GM19023 (cell line): ENCODE results near the gene RGS16.
A peak's percentile ranks its signal among the peaks of the same experiment; 100 is the strongest.
"Not testable (repeated sequence)": the region's sequence is repeated elsewhere in the genome, so short reads cannot be mapped to it uniquely, and the experiment has no call there.

Experiments
- ATAC-seq: cut with Tn5 transposase; IDR thresholded peaks from one replicate; pipeline ENCODE4 v1.9.1; 2021; ENCODE audit warnings: mild to moderate bottlenecking, moderate library complexity; ENCODE audit not compliant: unreplicated experiment

Gene RGS16, protein sequence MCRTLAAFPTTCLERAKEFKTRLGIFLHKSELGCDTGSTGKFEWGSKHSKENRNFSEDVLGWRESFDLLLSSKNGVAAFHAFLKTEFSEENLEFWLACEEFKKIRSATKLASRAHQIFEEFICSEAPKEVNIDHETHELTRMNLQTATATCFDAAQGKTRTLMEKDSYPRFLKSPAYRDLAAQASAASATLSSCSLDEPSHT

DNA sequence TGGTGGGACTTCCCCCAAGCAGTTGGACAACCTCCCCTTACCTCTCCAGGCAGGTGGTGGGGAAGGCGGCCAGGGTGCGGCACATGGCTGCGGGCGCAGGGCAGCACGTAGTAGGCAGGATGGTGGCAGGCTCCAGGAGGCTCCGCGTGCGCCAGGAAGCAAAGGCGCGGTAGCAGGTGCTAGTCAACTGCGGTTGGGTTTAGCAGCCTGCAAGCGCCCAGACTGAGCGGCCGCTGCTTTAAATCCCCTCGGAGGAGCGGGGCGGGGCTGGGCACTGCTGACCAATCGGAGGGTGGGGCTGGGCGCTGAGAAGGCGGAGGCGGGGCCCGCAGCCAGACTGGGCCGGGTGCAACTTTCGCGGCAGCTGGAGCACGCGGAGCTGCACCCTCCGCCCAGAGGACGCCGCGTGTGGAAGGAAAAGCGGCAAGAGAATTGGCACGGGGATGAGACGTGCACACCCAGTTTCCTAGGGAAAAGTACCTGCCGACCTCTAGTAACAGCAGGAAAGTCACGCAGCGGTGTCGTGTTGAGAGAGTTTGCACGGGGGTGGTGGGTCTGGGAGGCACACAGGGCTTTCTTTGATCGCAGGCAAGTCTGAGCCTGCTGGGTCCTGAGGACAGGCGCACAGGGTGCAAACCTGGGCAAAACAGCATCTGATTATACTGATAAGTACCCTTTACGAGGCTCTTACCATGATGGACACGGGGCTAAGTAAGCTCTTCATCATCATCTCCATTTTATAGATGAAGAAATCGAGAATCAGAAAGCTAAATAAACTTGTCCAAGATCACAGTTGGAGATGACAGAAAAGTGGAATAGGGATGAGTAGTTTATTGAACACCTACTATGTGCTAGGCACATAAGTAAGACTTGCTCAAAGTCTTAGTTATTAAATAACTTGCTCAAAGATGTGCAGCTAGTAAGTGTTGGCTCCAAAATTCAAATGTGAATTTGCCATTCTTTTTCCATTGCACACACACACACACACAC is at the start of gene RGS16:
RGS16 (minus strand) TSS at position 215 of the 990 bp plus-strand sequence; CDS start at position 85, 130 bp downstream.
- ATAC-seq, result peak; percentile 95

DNA sequence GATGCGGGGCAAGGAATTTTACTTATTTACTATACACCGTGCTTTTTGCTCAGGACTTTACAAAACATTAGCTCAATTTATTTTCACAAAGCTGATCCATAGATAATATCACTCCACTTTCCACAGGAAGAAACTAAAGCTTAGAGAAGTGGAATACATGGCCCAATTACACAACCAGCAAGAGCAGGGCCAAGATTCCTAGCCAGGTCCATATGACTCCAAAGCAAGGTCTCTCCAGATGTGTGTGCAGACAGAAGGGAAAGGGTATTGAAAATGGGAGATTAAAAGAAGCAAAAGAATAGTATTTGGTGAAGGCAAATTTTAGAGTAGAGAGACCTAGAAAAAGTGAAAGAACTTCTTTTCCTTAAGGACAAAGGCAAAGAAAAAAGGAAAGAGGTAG is 49.8 kb upstream of the RGS16 start:
- ATAC-seq, result no peak

DNA sequence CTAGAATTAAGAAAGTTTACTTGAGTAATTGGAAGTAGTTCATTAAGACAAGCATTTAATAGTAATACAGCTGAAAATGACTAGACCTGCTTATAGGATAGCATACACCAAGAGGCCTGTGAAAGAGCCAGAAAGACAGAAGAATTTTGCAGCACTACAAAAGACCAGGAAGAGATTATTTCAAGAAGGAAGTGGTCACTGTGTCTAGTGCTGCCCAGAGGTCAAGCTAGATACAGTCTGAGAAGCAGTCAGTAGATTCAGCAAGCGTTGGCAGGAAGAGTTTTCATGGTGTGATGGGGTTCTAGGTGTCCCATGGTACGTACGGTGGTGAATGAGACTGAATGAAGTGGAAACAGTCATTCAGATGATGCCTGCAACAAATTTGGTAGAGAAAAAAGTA is 48.7 kb upstream of the RGS16 start:
- no peak for ATAC-seq

DNA sequence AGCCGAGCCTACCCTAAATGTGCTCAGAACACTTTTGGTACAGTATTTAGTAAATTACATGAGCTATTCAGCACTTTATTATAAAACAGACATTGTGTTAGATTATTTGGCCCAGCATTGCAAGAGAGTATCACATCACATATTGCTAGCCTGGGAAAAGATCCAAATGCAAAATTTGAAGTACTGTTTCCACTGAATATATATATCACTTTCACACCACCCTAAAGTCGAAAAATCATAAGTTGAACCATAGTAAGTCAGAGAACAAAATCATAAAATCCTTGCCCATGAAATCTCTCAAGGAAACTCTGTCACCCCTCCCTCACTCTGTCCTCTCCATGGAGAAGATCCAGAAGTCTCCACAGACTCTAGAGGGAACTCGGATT is 47.1 kb upstream of the RGS16 start:
- ATAC-seq, result no peak

DNA sequence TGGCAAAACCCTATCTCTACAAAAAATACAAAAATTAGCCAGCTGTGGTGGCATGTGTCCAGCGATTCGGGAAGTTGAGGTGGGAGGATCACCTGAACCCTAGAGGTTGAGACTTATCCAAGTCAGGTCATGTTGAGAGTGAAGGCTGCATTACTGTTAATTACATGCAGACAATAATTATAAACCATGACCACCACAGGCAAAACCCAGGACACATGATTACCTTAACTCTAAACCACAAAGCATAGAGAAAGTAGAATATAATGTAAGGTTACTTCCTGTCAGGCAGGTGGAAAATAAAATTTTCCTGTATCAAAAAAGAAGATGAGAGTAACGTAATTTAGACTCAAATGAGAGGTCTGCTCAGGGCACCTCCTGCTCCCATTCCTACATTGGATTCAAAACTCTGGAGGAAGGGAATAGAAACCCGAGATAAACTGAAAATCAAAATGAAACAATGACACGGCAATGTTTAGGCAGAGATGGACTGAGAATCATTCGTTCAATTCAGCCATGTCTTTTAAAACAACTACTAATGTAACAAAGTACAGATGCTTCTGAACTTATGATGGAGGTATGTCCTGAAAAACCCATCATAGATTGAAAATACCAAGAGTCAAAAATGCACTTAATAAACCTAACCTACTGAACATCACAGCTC is 46.6 kb upstream of the RGS16 start:
- ATAC-seq, result no peak

DNA sequence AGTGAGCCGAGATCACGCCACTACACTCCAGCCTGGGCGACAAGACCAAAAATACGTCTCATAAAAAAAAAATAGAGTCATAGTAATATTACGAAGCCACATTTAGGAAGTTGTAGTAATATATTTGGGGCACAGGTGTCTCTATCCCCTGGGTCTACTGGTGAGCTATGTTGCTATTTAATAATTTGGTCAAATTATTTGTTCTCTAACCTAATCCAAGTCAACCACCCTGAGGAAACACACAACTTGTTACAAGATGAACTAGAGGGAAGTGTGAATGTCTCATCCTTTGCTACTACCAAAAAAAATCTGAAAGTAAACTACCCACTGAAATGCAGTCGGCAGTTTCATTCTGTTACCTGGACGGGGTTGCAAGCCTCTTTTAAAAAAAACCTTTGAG is 44.9 kb upstream of the RGS16 start:
- no peak for ATAC-seq

DNA sequence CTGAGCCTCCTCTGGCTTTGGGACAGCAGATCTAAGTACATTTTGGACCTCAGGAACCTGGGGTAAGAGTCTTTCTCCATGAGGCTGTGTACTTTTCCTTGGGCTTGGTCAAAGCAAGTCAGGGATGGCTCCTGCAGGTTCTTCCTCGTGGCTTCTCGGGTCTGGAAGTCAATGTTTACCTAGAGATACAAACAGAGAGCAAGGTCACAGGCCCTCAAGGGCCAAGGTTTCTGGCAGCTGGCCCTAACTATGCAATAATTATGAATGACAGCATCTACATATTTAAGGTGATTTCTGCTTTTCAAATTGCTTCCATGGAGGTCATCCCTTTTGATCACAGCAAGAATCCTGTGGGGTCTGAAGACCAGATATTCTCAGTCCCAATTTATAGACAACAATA is 42.5 kb upstream of the RGS16 start:
- ATAC-seq, result no peak

DNA sequence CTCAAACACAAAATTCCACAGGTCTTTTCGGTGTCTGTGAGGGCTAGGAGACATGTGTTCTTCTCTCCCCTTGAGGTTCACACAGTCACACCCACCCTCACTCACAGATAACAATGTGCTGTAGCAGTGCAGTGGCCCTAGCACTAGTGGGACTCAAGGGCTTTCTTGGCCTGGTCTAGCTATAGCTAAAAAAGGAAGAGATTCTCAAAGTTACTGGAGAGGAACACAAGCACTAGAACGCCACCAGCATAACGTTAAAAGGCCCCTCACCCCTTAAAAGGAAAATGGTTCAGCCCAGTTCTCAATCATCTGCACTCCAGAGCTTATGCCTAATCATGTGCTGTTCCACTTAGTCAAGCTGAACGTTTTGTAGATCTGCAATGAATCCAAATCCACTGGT is 40.7 kb upstream of the RGS16 start:
- ATAC-seq, result no peak

DNA sequence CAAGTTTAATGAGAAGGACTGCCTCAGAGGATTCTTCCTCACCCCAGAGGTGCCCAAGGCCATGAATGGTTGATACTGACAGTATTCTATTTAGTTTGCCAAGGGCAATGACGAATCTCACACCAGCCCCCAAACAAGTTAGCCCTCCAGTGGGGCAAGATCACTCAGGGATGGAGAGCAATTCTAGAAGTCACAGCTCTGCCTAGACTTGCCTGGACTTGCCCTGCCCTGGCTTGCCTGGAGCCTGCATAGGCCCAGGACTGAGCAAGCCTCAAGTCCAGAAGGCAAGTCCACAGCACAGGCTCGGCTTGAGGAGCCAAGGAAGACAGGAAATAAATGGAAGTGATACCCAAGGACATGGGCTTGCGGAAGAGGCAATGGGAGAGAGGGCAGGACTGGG is 39.5 kb upstream of the RGS16 start:
- ATAC-seq, result no peak

DNA sequence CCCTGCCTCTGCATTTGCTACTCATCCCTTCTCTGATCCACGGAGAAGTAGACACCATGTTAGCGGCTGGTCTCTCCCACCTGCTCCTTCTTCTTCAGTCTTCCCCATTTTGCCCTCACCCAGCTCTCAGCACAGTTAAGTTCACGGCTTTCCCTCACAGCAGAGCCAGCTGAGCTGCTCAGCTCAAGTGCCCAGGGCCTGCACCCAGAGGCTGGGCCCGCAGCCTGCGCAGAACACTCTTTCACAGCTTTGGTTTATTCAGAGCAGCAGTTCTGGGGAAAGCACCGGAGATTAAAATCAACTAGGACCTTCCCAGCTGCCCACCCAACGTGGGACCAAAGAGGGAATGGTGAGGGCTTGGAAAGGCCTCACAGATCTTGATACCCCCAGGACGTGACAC is 38.3 kb upstream of the RGS16 start:
- ATAC-seq, result no peak

DNA sequence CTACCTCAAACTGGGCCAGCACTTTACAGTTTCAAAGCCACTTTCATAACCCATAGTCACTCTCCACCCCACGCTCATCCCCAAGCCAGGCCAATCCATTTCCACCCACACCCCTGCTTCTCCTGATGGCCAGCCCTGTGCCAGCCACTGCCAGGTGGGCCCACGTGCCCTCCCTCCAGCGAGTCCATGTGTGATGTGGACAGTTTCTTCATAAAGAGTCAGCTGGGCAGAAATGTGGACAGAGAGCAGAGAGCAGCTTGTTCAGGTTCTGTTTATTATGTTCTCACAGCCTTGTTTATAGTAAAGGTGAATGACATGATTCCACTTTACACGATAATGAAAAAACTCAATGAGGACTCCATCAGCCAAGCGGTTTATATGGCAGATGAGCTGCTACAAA is 37.4 kb upstream of the RGS16 start:
- no peak for ATAC-seq

DNA sequence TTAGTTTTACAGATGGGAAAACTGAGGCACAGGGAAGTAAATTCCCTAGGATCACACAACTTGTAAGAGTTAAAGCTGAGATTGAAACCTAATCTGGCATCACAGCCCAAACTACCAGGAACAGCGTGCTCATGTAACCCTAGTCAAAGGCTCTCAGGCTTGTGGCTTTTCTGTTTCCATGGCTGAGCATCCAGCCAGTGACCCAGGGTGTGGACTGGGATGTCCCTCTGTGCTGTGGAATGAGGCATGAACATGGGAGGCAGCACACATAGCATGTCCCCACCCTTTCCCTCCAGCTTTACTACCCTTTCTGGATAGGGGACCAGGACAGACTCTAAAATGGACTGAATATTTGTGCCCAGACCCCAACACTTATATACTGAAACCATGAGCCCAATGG is 35.1 kb upstream of the RGS16 start:
- ATAC-seq, result no peak

DNA sequence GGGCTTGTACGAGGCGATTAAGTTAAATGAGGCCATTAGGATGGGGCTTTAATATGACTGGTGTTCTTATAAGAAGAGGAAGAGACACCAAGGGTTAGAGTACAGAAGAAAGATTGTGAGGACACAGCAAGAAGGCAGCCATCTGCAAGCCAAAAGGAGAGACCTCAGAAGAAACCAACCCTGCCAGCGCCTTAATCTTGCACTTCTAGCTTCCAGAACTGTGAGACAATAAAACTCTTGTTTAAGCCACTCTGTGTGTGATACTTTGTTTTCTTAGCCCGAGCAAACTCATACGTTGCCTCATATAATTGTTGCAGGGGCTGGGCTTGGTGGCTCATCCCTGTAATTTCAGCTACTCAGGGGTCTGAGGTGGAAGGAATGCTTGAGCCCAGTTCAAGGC is 33.6 kb upstream of the RGS16 start:
- ATAC-seq, result no peak

DNA sequence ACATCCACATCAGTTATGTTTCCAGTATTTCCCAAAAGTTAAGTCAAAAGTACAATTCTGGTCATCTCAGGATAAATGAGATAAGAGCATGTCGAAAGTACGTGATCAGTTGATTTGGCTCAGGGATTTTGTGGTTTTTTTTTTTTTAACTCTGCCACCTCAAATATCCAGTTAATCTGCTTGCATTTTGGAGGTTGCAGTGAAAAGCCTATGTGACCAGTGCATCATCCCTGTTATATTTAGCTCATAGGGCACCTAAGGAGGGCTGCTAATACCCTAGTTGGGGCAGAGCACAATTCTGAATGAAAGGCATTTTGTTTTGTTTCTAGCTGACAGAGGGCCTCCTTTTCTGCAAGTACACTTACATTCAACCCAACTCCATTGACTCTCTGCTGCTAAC is 31.7 kb upstream of the RGS16 start:
- ATAC-seq, result no peak

DNA sequence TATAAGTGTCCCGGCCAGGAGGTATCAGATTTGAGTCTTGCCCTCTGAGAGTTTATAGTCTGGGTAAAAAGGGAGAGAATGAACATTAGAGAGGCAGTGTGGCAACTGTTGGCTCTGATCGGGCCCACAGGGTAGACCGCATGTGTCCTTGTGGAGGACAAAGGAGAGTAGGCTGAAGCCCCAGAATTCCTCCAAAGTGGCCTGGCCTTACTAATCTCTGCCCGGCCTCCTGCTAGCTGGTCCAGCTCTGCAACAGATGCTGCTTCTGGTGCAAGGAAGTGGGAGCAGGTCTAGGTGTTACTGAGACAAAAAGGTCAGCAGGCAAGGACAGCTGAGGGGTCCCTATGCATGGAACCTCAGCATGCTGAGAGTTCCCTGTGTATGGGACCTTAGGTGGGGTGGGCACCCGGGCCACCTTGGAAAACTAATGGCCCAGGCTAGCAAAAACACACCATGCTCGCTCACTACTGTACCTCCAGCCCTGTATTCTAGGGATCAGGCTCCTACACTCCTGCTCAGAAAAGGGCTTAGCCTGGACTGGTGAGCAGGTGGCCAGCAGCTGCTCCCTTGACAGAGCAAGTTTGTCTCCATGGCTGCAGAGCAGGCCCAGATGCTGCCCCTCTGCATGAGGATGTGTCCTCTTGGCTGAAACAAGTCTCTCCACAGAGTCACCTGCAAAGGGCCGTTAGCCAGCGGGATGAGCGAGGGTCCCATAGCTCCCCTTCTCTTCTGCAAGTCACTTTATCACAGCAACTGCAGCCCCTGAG is 30.3 kb upstream of the RGS16 start:
- ATAC-seq, result no peak

DNA sequence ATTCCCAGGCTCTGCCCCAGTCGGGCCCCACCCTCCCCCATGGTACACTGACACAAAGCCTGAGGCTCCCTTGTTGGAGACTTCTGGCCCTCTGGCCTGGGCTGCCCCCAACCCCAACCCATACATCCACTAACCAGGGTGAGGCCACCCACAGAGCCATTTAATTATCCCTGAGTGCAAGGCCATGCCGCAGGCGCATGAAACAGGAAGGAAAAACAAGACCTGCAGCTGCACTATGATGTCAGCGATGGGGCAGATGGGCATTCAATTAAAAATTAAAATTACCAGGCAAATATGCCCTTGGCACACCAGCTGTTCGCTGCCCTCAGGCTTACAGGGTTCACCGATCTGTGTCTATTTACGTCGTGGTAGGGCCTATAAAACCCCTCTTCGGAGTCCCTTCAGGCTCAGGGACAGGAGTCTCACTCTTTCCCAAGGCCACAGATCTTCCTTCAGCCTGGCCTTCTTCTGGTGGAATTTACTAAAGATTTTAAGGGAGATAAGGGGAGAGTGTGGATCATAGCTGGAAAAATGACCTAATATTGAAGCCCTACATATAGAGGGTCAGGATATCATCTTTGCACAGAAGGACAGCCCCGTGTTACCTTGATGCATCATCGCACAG is 29.6 kb upstream of the RGS16 start:
- no peak for ATAC-seq

DNA sequence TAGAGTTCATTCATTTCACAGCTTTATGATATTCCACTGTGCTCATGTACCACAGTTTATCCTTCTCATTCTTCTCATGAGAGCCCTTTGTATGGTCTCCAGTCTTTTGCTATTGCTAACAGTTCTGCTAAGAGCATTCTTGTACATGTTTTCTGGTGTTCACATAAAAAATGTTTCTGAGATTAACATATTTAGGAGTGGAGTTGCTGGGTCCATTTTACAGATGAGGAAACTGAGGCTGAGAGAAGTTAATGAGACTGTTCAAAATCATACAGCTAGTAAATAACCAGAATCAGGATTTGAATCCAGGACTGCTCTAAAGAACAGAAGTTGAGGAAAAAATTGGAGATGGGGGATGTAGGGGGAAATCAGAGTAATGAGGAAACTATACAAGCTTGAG is 28.8 kb upstream of the RGS16 start:
- ATAC-seq, result no peak

DNA sequence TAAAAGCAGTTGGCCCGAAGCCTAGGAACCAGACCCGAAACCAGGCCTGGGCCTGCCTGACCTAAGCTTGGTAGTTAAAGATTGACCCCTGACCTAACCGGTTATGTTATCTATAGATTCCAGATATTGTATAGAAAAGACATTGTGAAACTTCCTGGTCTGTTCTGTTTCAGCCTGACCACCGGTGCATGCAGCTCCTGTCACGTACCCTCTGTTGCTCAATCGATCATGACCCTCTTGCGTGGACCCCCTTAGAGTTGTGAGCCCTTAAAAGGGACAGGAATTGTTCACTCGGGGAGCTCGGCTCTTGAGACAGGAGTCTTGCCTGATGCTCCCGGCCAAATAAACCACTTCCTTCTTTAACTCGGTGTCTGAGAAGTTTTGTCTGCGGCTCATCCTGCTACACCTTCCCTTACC is 28.3 kb upstream of the RGS16 start:
- not testable (repeated sequence) for ATAC-seq

DNA sequence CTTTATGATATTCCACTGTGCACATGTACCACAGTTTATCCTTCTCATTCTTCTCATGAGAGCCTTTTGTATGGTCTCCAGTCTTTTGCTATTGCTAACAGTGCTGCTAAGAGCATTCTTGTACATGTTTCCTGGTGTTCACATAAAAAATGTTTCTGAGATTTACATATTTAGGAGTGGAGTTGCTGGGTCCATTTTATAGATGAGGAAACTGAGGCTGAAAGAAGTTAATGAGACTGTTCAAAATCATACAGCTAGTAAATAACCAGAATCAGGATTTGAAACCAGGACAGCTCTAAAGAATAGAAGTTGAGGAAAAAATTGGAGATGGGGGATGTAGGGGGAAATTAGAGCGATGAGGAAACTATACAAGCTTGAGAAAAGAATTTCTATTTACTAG is 27.8 kb upstream of the RGS16 start:
- no peak for ATAC-seq

DNA sequence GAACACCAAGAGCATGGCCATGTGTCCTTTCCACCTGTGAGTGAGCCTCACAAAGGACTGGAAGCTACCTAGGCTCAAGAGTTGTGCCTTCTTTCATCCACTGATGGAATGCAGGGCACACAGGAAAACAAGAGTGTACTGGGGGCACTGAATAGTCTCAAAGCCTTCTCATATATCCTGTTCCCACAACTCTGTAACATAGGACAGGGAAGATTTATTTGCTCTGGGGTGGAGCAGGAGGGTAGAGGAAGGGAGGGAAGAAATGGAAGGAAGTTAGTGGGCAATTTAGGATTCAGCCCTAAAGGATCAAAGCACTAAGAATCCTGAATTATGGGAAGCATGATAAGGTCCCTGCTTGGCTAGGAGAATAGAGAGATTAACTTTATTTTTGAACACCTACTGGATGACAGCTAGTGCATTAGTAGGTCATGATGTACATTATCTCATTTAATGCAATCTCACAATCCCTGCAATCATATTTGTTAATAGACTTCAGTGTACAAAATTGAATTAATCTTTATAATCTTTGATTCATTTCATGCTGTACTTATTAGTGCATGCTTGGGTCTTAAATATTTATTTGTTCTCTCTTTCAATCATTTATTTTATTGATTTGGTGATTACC is 27.0 kb upstream of the RGS16 start:
- no peak for ATAC-seq
